ENCODE data around the gene TESK2.

TESK2 gene

DNA sequence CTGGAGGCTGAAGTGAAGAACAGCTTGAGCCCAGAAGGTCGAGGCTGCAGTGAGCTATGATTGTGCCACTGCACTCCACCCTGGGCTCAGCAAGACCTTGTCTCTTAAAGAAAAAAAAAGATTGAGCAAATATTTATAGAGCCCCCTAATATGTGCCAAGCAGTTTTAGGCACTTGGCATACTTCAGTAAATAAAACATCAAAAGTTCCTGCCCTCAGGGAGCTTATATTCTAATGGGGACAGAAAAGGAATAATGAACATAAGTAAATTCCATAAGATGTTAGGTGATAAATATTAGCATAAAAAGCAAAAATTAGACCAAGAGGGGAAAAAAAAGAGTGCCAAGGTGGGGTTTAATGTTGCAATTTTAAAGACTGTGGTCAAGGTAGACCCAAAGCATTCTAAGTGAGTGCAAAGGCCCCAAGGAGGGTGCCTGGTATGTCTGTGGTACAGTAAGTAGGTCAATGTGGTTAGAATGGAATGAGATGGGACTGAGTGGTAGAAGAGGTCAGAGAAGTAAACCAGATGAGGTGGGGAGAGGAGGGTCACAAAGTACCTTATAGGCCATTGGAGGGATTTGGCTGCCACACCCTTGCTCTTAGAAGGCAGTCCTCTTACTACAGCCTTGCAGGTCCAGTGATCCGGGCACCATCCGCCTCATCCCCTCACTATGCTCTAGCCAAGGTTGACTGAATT is 153.2 kb downstream of the TESK2 start:
- DNase-seq (ENCODE audit: low read depth) = no peak

DNA sequence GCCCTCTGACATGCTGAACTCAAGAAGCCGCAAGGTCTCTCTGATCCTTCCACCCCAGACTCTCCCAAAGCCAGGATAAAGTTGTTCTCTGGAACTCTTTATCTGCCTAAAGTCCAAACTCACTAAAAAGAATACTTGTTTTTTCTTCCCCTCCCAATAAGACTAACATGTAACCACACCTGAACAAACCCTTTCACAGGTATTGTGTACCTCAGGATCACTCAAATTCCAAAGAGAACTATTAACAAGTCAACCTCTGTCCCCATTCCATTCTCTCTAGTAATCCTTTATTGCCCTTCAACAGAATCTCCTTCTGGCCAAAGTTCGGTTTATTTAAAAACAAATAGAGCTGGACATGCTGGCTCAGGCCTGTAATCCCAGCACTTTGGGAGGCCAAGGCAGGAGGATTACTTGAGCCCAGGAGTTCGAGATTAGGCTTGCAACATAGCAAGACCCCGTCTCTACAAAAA is 155.1 kb downstream of the TESK2 start:
- DNase-seq (ENCODE audit: low read depth) = no peak

- DNase-seq (ENCODE audit: low read depth) = no peak
Measured at GRCh38 chr1:45334308-45335245, 156.4 kb downstream of the TESK2 start.

- no peak for DNase-seq (ENCODE audit: low read depth)
Measured at GRCh38 chr1:45332346-45332720, 158.6 kb downstream of the TESK2 start.

GRCh38 chr1:45331436-45332345 is 159.3 kb downstream of the TESK2 start:
- DNase-seq (ENCODE audit: low read depth) = no peak

DNA sequence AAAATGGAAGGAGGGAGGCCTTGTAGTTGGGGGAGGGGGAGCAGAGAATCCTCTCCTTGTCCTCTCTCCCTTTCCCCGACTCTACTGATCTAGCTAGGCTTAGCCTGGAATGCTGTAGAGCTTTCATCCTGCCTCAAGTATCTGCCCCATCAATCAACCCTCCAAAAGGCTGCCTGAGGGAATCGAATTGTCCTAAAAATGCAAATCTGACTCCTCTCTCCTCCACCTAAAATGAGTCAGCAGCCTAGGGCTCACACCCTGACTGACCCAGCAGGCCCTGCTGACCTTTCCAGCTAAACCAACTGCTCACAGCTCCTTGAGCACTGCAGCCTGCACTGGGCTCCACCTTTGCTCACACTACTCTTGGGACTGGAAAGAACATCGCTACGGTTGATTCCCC is 161.5 kb downstream of the TESK2 start:
- no peak for DNase-seq (ENCODE audit: low read depth)

GRCh38 chr1:45328680-45329079 is 162.3 kb downstream of the TESK2 start:
- DNase-seq (ENCODE audit: low read depth) = no peak

DNA sequence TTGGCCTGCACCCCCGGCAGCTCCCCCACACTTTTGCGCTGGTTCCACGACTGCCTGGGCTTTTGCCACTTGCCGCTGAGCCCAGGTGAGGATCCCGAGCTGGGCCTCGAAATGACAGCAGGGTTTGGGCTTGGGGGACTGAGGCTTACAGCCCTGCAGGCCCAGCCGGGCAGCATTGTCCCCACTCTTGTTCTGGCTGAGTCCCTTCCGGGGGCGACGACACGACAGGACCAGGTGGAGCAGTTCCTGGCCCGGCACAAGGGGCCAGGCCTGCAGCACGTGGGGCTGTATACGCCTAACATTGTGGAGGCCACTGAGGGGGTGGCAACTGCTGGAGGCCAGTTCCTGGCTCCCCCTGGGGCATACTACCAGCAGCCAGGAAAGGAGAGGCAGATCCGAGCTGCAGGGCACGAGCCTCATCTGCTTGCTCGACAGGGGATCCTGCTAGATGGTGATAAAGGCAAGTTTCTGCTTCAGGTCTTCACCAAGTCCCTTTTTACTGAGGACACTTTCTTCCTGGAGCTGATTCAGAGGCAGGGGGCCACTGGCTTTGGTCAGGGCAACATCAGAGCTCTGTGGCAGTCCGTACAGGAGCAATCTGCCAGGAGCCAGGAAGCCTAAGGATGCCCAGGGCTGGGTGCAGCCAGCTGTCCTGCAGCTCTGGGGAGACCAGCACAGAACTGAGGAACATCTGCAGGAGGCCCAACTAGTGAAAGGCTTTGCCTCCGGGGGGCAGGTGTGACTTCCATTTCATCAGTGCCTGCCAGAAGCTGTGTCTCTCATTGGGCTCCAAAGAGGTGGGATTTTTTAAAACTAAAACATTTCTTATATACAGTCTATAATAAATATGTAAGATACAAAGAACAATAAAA is 163.1 kb downstream of the TESK2 start:
- DNase-seq (ENCODE audit: low read depth) = no peak

GRCh38 chr1:45326627-45327623 is 164.0 kb downstream of the TESK2 start, which contains the start of gene HPDL:
Gene HPDL (plus strand): TSS chr1:45326895. CDS start chr1:45327149, 254 bp downstream.
- peak; percentile 45 for DNase-seq (ENCODE audit: low read depth)

GRCh38 chr1:45325851-45326506 is 165.0 kb downstream of the TESK2 start:
- DNase-seq (ENCODE audit: low read depth) = no peak

DNA sequence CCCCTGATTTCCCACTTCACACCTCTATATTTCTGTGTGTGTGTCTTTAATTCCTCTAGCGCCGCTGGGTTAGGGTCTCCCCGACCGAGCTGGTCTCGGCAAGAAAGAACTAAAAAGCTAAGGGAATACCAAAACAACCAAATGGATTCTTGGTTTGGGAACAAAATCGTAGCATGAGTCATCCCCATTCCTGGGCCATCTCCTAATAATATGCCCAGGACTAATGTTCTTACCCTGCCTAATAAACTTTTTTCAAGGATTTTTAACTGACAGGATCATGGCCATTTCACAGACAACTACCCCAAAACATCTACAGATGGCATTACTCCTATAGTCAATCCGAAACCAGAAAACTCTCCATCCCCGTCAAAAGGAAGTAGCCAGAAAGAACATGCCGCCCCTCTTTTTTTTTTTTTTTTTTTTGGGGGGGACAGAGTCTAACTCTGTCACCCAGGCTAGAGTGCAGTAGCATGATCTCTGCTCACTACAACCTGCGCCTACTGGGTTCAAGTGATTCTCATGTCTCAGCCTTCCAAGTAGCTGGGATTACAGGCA is 168.4 kb downstream of the TESK2 start:
- no peak for DNase-seq (ENCODE audit: low read depth)

DNA sequence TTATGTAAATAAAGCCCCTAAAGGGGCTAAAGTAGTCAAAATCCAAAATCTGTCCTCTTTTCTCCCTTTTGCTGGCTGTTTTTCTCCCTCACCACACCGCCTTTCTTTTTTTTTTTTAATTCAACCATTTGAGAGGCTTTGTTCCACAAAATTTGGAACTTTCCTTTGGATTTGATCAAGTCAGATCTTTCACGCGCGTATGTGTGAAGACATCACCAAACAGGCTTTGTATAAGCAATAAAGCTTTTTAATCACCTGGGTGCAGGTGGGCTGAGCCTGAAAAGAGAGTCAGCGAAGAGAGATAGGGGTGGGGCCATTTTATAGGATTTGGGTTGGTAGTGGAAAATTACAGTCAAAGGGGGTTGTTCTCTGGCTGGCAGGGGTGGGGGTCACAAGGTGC is 169.5 kb downstream of the TESK2 start:
- no peak for DNase-seq (ENCODE audit: low read depth)

DNA sequence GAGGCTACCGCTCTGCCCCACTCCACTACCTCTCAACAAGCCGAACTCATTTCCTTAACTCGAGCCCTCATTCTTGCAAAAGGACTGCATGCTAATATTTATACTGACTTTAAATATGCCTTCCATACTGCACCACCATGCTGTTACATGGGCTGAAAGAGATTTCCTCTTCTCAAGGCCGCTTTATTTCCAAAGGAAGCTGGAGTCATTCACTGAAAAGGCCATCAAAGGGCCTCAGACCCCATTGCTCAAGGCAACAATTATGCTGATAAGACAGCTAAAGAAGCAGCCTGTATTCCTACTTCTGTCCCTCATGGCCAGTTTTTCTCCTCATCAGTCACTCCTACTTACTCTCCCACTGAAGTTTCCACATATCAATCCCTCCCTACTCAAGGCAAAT is 171.2 kb downstream of the TESK2 start:
- DNase-seq (ENCODE audit: low read depth) = no peak

- no peak for DNase-seq (ENCODE audit: low read depth)
Measured at GRCh38 chr1:45317166-45317565, 173.8 kb downstream of the TESK2 start.

DNA sequence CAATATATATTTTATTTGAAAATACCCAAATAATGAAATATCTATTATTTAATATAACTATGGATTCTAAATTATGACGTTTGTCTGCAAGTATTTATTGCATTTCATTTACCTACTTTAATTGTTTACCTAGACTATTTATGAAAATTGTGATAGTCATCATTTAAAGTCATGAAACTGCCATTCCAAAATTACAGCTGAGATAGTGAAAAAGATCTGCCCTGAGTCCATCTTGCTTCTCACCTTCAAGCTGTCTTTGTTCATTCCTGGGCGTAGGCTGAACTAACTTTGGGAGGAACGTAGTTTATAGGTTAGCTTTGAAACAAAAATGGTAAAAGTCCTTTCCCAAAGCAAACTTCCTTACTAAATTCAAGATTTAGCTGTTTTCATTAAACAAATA is 176.7 kb downstream of the TESK2 start:
- no peak for DNase-seq (ENCODE audit: low read depth)

DNA sequence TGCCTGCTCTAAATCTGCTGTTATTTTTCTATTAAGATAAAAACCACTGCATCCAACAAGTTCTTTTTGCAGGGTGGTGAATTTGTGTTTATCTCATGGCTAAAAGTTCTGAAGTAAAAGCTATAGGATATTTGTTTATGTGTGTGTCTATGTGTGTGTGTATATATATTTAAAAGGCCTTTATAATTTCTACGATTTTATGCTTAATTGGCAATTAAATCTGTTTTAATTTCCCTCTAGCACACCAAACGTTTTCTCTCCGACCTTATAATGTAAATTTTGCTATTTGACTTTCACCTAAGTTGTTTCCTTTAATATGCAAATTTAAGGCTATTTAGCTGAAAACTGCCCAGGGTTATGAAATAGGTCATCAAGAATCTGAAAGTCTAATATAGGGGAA is 184.1 kb downstream of the TESK2 start:
- DNase-seq (ENCODE audit: low read depth) = no peak

GRCh38 chr1:45306319-45306718 is 184.6 kb downstream of the TESK2 start:
- no peak for DNase-seq (ENCODE audit: low read depth)

- DNase-seq (ENCODE audit: low read depth) = no peak
Measured at GRCh38 chr1:45305231-45305630, 185.7 kb downstream of the TESK2 start.
